IPS-18a (cell line): ENCODE data around the gene CNTN1.

Experiments
- H3K27ac ChIP-seq: one replicate; pipeline ENCODE4 v1.5.1; 2013; ENCODE audit warnings: low read length
- H3K27me3 ChIP-seq: one replicate; pipeline ENCODE4 v1.6.1; 2013; ENCODE audit warnings: mild to moderate bottlenecking, low read length; ENCODE audit not compliant: control insufficient read depth, insufficient read depth
- H3K36me3 ChIP-seq: one replicate; pipeline ENCODE4 v1.6.1; 2013; ENCODE audit warnings: low read depth, low read length; ENCODE audit not compliant: control insufficient read depth
- H3K4me1 ChIP-seq: one replicate; pipeline ENCODE4 v1.6.1; 2013; ENCODE audit warnings: low read depth, low read length; ENCODE audit not compliant: control insufficient read depth
- H3K4me3 ChIP-seq: one replicate; pipeline ENCODE4 v1.5.1; 2013; ENCODE audit warnings: low read length
- H3K9ac ChIP-seq: one replicate; pipeline ENCODE4 v1.6.1; 2013; ENCODE audit warnings: mild to moderate bottlenecking, low read length, moderate library complexity
- H3K9me3 ChIP-seq: one replicate; pipeline ENCODE4 v1.6.1; 2013; ENCODE audit warnings: low read depth, low read length; ENCODE audit not compliant: control insufficient read depth

The CNTN1 gene

DNA sequence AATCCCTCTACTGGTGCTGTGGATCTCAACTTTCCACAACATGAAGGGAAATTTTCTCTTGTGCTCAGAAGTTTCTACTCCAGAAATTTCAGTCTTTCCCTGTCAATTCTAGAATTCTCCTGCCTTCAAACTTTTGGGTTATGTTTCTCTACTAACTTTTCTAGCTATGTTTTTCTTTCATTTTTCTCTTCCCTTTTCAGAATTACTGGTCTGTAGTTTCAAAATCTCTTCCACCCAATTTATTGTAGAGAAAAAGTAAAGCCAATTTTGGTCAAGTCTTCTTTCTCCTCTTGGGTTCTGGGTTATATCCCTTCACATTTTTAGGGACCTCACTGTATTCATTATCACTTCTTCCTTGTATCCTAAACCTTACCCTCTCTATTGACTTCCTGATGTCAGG, 18.9 kb downstream of the CNTN1 start:
- no peaks in the 10 kb centered on the region for H3K27me3 ChIP-seq
- no peak overlapping the region for H3K9ac ChIP-seq
- no peaks in the 10 kb centered on the region for H3K9me3 ChIP-seq
- no peak overlapping the region for H3K4me3 ChIP-seq
- no peak overlapping the region for H3K27ac ChIP-seq
- no peaks in the 10 kb centered on the region for H3K36me3 ChIP-seq
- no peaks in the 10 kb centered on the region for H3K4me1 ChIP-seq

DNA sequence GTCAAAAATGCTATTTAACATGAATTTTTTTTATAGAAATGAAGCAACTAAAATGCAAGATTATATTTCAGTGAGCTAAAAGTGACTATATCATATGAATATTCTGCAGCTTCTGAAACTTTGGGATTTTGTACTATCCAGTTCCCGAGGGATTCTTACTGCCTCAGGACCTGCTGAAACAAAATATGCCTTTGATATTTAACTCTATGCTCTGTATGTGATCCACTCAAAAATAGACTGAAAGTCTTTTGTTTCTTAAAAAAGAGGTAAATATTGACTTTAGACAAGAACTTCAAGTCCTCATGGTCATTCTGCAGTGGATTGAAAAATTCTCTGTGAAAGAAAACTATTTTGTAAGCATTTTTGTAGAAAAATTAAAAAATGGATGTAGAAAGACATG, 22.4 kb downstream of the CNTN1 start:
- Histone ChIP-seq H3K4me3 (no peak overlapping the region), H3K36me3 (no peaks in the 10 kb centered on the region), H3K9ac (no peak overlapping the region), H3K4me1 (no peaks in the 10 kb centered on the region), H3K9me3 (no peaks in the 10 kb centered on the region), H3K27ac (no peak overlapping the region), H3K27me3 (no peaks in the 10 kb centered on the region)

DNA sequence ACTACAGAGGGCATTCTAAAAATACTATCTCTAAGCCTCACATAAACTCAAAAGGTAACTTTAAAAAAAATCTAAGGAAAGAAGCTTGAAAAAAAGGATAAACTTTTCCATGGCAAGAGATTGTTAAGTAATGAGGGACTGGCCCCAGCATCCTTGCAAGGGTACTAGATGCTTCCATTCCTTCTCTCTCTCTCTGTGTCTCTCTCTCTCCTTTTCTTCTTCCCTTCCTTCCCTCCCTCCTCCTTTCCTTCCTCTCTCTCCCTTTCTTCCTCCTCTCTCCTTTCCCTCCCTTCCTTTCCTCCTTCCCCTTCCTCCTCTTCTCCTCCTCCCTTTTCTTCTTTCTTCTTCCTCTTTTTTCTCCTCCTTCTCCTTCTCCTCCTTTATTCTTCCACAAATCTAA, 23.8 kb downstream of the CNTN1 start:
- H3K9me3 ChIP-seq: no peaks in the 10 kb centered on the region
- H3K27ac ChIP-seq: no peak overlapping the region
- no peaks in the 10 kb centered on the region for H3K36me3 ChIP-seq
- H3K27me3 ChIP-seq: no peaks in the 10 kb centered on the region
- no peak overlapping the region for H3K9ac ChIP-seq
- no peaks in the 10 kb centered on the region for H3K4me1 ChIP-seq
- H3K4me3 ChIP-seq: no peak overlapping the region

DNA sequence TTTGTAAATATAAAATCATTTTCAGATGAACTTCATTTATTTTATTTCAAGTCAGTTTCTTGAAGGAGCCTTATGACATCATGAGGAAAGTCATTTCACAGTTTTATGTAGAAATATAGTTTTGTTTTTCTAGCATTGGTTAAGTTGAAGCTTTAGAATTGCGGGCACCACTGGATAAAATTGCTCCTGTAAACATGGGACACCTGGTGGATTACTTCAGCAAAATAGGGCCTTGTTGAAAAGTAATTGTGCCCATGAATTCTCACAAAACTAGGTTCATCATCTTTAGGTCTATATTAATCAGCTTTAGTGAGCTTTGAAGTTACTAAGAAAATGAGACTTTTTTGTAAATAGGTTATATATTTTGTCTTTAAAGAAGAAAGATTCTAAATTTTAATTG, 25.3 kb downstream of the CNTN1 start:
- Histone ChIP-seq H3K9ac (no peak overlapping the region), H3K4me1 (no peaks in the 10 kb centered on the region), H3K27ac (no peak overlapping the region)

DNA sequence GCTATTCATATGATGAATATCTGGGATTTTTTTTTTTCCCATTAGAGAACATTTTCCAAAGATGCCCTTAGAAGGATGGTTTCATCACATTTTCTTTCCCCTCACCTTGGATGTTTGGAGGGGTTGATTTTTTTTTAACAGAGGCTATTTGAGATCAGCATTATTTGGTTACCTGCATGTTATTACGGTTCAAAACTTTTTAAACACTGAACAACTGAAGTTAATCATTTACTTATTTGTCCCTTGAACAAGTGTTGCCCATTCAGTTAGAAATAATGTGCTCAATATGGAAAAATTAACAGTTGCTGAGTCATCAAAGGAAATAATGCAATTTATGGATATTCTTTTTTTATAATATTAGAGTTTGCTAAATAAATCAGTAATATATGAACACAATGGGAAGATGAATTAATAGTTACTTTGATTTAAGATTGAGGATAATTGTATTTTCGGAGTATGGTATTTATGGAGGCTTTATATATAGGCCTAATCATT, 26.7 kb downstream of the CNTN1 start:
- Histone ChIP-seq H3K27ac (no peak overlapping the region), H3K4me1 (no peaks in the 10 kb centered on the region), H3K9me3 (no peaks in the 10 kb centered on the region), H3K36me3 (no peaks in the 10 kb centered on the region), H3K27me3 (no peaks in the 10 kb centered on the region), H3K4me3 (no peak overlapping the region), H3K9ac (no peak overlapping the region)

More for the DNA sequence above, 25.3 kb downstream of the CNTN1 start:
- no peaks in the 10 kb centered on the region for H3K9me3 ChIP-seq
- no peak overlapping the region for H3K4me3 ChIP-seq
- no peaks in the 10 kb centered on the region for H3K27me3 ChIP-seq
- H3K36me3 ChIP-seq: no peaks in the 10 kb centered on the region

DNA sequence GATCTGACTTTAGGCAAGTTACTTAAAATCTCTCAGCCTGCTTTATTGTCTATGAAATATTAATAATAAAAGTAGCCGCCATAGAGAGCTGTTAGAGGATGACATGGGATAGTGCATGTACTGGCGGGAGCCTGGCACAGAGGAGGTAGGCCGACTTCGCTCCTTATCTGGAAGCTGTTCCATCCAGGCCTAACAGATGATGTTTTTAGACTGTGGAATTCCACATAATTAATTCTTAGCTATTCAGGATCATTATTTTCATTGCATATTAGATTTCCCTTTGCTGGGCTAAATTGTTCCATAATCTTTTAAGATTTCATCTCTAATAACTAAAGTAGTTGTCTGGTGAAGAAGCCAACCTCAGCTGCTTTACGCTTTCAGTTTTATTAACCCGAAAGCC, 30.8 kb downstream of the CNTN1 start:
- Histone ChIP-seq H3K4me3 (no peak overlapping the region), H3K9me3 (no peaks in the 10 kb centered on the region), H3K27me3 (no peaks in the 10 kb centered on the region), H3K4me1 (no peaks in the 10 kb centered on the region), H3K9ac (no peak overlapping the region), H3K27ac (no peak overlapping the region), H3K36me3 (no peaks in the 10 kb centered on the region)

DNA sequence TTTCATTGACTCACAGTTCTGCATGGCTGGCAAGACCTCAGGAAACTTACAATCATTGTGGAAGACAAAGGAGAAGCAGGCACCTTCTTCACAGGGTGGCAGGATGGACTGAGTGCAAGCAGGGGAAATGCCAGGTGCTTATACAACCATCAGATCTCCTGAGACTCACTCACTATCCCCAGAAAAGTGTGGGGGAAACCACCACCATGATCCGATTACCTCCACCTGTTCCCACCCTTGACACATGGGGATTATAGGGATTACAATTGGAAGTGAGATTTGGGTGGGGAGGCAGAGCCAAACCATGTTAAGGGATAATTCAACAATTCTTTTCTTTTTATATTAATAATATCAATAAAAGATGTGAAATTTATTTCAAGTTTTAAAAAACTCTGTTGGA, 34.1 kb downstream of the CNTN1 start:
- no peak overlapping the region for H3K4me3 ChIP-seq
- H3K9ac ChIP-seq: no peak overlapping the region
- no peaks in the 10 kb centered on the region for H3K9me3 ChIP-seq
- H3K27me3 ChIP-seq: no peaks in the 10 kb centered on the region
- H3K4me1 ChIP-seq: no peaks in the 10 kb centered on the region
- no peak overlapping the region for H3K27ac ChIP-seq
- no peaks in the 10 kb centered on the region for H3K36me3 ChIP-seq

DNA sequence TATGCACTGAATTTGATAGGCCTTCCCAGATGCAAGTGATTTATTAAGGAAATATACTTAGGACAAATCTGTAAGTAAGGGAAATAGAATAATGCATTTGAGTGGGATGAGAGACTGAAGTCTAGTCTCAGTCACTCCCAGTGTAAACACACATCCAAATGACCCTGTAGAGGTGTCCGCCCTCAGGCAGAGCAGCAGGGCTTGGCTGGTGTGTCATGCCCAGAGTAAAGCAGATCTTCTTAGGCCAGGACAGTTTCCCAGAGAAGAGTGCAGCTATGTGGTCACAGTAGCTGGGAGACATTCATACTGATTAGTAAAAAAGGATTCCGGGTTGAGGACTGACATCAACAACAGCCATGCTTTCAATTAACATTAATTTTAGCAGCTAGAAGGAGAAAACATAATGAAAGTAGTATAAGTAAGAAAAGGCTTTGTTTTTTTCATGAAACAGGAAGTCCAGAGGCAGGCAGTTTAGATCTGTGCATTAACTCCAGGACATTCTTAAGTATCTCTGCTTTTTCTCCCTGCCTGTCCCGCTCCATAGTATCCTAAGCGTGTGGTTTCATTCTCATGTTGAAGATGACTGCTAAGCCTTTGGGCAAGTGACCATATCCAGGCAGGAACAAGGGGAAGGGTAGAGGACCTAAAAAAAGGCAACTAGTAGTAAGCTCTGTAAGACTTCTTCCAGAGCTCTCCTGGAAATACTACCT, 35.7 kb downstream of the CNTN1 start:
- H3K9me3 ChIP-seq: no peaks in the 10 kb centered on the region
- H3K9ac ChIP-seq: no peak overlapping the region
- H3K27ac ChIP-seq: no peak overlapping the region
- H3K4me3 ChIP-seq: no peak overlapping the region
- H3K36me3 ChIP-seq: no peaks in the 10 kb centered on the region
- peaks cover 12% of the 10 kb centered on the region for H3K4me1 ChIP-seq
- no peaks in the 10 kb centered on the region for H3K27me3 ChIP-seq

DNA sequence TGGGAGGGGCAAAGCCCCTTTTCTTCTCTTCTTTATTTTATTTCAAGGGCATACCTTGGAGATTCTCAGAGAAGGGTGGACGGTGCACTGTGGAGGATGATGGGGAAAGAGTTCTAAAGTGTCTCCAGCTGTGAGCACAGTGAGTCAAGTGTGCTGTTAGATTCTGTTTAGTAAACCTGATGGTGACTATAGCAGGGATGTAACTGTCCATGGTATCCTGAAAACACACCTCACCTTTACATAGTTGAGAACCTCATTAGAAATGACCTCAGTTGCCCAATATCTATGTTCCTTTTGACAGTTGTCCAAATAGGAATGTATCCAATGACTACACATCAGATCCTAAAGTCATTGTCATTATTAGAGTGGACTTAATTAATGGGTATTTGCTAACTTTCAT, 38.0 kb downstream of the CNTN1 start:
- H3K27ac ChIP-seq: no peak overlapping the region
- H3K4me3 ChIP-seq: no peak overlapping the region
- H3K27me3 ChIP-seq: no peaks in the 10 kb centered on the region
- H3K36me3 ChIP-seq: no peaks in the 10 kb centered on the region
- H3K4me1 ChIP-seq: peaks cover 34% of the 10 kb centered on the region
- no peaks in the 10 kb centered on the region for H3K9me3 ChIP-seq
- H3K9ac ChIP-seq: no peak overlapping the region

DNA sequence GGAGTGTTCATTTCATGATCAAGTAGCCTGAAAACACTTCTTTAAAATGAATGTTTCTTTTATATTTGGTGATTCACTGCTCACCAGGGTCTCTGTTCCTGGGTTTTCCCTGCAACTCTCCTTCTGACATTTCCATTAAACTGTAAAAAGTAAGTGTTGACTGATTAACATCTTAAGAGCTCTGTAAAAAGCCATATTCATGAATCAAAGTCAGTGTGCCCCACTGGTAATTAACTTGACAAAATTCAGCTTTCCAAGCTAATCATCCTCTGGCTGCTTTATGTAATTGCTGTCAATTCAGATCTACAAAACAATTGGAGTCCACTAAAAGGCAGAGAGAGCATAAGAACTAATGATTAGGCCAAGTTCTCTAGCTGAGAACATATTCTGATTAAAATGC, 41.6 kb downstream of the CNTN1 start:
- Histone ChIP-seq H3K9ac (no peak overlapping the region), H3K36me3 (no peaks in the 10 kb centered on the region), H3K27me3 (no peaks in the 10 kb centered on the region), H3K9me3 (no peaks in the 10 kb centered on the region), H3K4me3 (peak overlapping the region; percentile 37), H3K27ac (peak overlapping the region; percentile 41), H3K4me1 (peaks cover 42% of the 10 kb centered on the region)

DNA sequence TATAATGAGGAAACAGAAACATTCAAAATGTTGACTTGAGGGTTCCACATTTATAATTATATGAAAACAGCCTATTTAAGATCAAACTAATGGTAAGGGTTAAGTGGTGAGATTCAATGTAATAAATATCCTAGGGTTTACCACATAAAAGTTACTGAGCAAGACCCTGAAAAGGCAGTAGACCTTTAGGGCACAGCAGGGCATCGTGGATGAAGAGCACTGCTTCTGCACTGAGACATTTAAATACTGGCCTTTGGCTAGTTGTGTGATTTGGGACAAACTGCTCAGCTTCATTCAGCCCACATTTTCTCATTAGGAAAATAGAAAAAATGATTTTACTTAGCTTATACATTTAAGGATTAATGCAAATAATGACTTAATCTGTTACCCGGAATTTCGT, 42.0 kb downstream of the CNTN1 start:
- Histone ChIP-seq H3K27me3 (no peaks in the 10 kb centered on the region), H3K27ac (peak overlapping the region; percentile 41), H3K4me3 (peak overlapping the region; percentile 37), H3K9ac (no peak overlapping the region), H3K4me1 (peaks cover 42% of the 10 kb centered on the region), H3K36me3 (no peaks in the 10 kb centered on the region), H3K9me3 (no peaks in the 10 kb centered on the region)

DNA sequence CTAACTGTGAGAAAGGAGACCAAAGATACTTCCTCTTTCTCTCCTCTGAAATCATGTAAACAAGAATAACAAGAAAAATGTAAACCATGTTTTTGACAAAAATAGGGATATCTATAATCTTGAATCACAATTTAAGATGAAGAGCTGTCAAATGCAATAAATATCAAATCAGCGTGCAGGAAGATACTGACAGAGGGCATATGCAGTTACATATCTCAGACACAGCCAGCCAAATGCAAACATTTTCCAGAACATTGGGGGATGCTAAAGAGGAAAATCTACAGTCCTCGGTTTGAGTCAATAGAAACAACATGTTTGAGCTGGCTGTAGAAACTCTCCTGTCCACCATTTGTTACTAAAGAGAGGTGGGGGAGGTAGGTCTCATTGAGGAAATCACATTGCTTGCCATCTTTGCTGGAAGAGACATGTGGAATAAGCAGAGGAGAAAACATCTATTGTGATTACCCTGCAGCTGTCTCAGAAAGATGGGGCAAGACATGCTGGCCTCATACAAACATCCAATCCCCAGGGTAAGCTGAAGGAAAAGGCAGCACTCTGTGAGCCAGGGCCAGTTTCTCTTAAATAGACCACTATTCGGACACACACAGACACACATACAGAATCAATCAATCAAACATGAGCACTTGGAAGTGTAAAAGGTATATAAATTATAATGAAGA, 43.5 kb downstream of the CNTN1 start:
- no peaks in the 10 kb centered on the region for H3K27me3 ChIP-seq
- no peak overlapping the region for H3K4me3 ChIP-seq
- H3K9me3 ChIP-seq: no peaks in the 10 kb centered on the region
- H3K4me1 ChIP-seq: peaks cover 42% of the 10 kb centered on the region
- no peaks in the 10 kb centered on the region for H3K36me3 ChIP-seq
- H3K9ac ChIP-seq: no peak overlapping the region
- no peak overlapping the region for H3K27ac ChIP-seq
